H1 (cell line): ENCODE results near the gene TMEM163. TPM values are rescaled to one million over a fixed set of nuclear protein-coding genes. Genes with fewer than 3 reads are reported as not detected.

Experiments used
- BACH1 ChIP-seq: IDR thresholded peaks from 2 replicates; pipeline ENCODE4 v1.6.1; 2012; ENCODE audit warnings: low read length, improper control_type of control experiment
- GTF2F1 ChIP-seq: IDR thresholded peaks from 2 replicates; pipeline ENCODE4 v1.6.1; 2012; ENCODE audit warnings: low read depth, low read length, improper control_type of control experiment, borderline replicate concordance
- JUND ChIP-seq: IDR thresholded peaks from 2 replicates; pipeline ENCODE4 v1.6.1; 2011; ENCODE audit warnings: mild to moderate bottlenecking, improper control_type of control experiment, low read length
- MAFK ChIP-seq: IDR thresholded peaks from 2 replicates; pipeline ENCODE4 v1.6.1; 2012; ENCODE audit warnings: low read depth, mild to moderate bottlenecking, improper control_type of control experiment, low read length
- RAD21 ChIP-seq, 2 experiments: IDR thresholded peaks in 1 of 2; conservative IDR thresholded peaks in 1 of 2; 2 replicates each; pipeline ENCODE4 v1.6.1; 2011; ENCODE audit warnings: low read depth in 2 of 2, low read length in 2 of 2, improper control_type of control experiment in 1 of 2, inconsistent platforms in 1 of 2, mild to moderate bottlenecking in 1 of 2, moderate library complexity in 1 of 2
- TBP ChIP-seq: IDR thresholded peaks from 2 replicates; pipeline ENCODE4 v1.6.1; 2011; ENCODE audit warnings: low read depth, low read length, improper control_type of control experiment
- polyA plus RNA-seq, 7 experiments: library from polyadenylated mRNA; depleted of rRNA in 3 of 7; stranded (reverse) in 5 of 7; unstranded in 2 of 7; fragments of >200 nt in 5 of 7; fragments of 200-250 nt in 2 of 7; gene quantifications; 1 replicate in 5 of 7; 2 replicates in 1 of 7; 4 replicates in 1 of 7; pipeline versions ENCODE4 v1.2.1 to v1.2.3, GENCODE V29; 2011 to 2013; ENCODE audit warnings: missing spikeins in 2 of 7, mixed read lengths in 2 of 7
- total RNA-seq: library from RNA; stranded (reverse); fragmentation: NEBNext Ultra II Directional; extraction: Animal tissue kit (Norgen Biotek cat#: 25700); gene quantifications from 2 replicates; pipeline ENCODE4 v1.2.1, GENCODE V29; 2021
- TF ChIP-seq, protein P1 (sequence below): fragments of 300-600 bp; sonication (generic); IDR thresholded peaks from 2 replicates; pipeline ENCODE4 v1.7.1; 2012; ENCODE audit warnings: low read length, moderate library complexity, mild to moderate bottlenecking, inconsistent platforms; ENCODE audit not compliant: insufficient replicate concordance
- TF ChIP-seq, protein P2 (sequence below), 3 experiments: IDR thresholded peaks; 1 replicate in 2 of 3; 2 replicates in 1 of 3; pipeline versions ENCODE4 v1.5.1 to v1.6.1; 2011; ENCODE audit warnings: low read length in 3 of 3, mild to moderate bottlenecking in 3 of 3, inconsistent platforms in 2 of 3, low read depth in 1 of 3, moderate library complexity in 1 of 3; ENCODE audit not compliant: insufficient read depth in 1 of 3; ENCODE audit errors: control extremely low read depth in 1 of 3

Gene TMEM163
- total and polyA plus RNA-seq, 2 of the 8 experiments (the other 6 are each of a cell fraction or from before 2014, with no cell fraction given): 2.8 to 3.2 TPM

DNA sequence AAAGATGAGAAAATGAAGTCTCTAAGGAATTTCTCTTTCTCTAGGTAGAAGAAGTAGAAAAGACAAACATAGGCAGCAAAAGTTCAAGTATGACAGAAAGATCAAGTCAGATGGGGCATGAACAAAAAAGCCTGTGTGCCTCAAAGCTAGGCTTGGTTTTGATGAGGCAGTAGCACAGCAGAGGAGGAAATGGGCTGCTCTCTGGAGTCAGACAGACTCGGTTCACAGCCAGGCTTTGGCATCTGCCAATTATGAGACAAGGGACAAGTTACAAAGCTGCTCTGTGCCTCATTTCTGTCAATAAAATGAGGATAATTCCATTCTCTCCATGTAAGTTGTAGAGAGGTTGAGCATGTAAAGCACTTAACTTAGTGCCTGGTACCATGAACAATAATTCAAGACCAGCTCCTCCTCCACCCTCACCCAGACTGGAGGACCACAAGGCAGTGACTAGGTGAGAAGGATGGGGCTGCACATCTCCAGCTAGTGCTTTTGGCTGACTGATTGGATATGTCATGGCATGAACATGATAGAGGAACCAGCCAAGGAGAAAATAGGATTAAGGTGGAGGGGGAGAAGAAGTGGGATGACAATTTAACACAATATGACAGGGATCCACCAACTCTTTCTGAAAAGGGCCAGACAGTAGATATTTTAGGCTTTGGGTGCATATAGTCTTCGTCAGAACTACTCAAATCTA lies 84.6 kb downstream of the TMEM163 start (continued):
- TF ChIP-seq, protein P1, sequence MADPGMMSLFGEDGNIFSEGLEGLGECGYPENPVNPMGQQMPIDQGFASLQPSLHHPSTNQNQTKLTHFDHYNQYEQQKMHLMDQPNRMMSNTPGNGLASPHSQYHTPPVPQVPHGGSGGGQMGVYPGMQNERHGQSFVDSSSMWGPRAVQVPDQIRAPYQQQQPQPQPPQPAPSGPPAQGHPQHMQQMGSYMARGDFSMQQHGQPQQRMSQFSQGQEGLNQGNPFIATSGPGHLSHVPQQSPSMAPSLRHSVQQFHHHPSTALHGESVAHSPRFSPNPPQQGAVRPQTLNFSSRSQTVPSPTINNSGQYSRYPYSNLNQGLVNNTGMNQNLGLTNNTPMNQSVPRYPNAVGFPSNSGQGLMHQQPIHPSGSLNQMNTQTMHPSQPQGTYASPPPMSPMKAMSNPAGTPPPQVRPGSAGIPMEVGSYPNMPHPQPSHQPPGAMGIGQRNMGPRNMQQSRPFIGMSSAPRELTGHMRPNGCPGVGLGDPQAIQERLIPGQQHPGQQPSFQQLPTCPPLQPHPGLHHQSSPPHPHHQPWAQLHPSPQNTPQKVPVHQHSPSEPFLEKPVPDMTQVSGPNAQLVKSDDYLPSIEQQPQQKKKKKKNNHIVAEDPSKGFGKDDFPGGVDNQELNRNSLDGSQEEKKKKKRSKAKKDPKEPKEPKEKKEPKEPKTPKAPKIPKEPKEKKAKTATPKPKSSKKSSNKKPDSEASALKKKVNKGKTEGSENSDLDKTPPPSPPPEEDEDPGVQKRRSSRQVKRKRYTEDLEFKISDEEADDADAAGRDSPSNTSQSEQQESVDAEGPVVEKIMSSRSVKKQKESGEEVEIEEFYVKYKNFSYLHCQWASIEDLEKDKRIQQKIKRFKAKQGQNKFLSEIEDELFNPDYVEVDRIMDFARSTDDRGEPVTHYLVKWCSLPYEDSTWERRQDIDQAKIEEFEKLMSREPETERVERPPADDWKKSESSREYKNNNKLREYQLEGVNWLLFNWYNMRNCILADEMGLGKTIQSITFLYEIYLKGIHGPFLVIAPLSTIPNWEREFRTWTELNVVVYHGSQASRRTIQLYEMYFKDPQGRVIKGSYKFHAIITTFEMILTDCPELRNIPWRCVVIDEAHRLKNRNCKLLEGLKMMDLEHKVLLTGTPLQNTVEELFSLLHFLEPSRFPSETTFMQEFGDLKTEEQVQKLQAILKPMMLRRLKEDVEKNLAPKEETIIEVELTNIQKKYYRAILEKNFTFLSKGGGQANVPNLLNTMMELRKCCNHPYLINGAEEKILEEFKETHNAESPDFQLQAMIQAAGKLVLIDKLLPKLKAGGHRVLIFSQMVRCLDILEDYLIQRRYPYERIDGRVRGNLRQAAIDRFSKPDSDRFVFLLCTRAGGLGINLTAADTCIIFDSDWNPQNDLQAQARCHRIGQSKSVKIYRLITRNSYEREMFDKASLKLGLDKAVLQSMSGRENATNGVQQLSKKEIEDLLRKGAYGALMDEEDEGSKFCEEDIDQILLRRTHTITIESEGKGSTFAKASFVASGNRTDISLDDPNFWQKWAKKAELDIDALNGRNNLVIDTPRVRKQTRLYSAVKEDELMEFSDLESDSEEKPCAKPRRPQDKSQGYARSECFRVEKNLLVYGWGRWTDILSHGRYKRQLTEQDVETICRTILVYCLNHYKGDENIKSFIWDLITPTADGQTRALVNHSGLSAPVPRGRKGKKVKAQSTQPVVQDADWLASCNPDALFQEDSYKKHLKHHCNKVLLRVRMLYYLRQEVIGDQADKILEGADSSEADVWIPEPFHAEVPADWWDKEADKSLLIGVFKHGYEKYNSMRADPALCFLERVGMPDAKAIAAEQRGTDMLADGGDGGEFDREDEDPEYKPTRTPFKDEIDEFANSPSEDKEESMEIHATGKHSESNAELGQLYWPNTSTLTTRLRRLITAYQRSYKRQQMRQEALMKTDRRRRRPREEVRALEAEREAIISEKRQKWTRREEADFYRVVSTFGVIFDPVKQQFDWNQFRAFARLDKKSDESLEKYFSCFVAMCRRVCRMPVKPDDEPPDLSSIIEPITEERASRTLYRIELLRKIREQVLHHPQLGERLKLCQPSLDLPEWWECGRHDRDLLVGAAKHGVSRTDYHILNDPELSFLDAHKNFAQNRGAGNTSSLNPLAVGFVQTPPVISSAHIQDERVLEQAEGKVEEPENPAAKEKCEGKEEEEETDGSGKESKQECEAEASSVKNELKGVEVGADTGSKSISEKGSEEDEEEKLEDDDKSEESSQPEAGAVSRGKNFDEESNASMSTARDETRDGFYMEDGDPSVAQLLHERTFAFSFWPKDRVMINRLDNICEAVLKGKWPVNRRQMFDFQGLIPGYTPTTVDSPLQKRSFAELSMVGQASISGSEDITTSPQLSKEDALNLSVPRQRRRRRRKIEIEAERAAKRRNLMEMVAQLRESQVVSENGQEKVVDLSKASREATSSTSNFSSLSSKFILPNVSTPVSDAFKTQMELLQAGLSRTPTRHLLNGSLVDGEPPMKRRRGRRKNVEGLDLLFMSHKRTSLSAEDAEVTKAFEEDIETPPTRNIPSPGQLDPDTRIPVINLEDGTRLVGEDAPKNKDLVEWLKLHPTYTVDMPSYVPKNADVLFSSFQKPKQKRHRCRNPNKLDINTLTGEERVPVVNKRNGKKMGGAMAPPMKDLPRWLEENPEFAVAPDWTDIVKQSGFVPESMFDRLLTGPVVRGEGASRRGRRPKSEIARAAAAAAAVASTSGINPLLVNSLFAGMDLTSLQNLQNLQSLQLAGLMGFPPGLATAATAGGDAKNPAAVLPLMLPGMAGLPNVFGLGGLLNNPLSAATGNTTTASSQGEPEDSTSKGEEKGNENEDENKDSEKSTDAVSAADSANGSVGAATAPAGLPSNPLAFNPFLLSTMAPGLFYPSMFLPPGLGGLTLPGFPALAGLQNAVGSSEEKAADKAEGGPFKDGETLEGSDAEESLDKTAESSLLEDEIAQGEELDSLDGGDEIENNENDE: no peak
- no peak for TF ChIP-seq RAD21 (IDR thresholded peaks at IDR 0.05 in 1 of 2, conservative IDR thresholded peaks at IDR 0.05 in 1 of 2; ENCODE audit: low read depth in 2 of 2, low read length in 2 of 2)
- no peak for TF ChIP-seq TBP
- no peak for TF ChIP-seq GTF2F1
- TF ChIP-seq, protein P2, sequence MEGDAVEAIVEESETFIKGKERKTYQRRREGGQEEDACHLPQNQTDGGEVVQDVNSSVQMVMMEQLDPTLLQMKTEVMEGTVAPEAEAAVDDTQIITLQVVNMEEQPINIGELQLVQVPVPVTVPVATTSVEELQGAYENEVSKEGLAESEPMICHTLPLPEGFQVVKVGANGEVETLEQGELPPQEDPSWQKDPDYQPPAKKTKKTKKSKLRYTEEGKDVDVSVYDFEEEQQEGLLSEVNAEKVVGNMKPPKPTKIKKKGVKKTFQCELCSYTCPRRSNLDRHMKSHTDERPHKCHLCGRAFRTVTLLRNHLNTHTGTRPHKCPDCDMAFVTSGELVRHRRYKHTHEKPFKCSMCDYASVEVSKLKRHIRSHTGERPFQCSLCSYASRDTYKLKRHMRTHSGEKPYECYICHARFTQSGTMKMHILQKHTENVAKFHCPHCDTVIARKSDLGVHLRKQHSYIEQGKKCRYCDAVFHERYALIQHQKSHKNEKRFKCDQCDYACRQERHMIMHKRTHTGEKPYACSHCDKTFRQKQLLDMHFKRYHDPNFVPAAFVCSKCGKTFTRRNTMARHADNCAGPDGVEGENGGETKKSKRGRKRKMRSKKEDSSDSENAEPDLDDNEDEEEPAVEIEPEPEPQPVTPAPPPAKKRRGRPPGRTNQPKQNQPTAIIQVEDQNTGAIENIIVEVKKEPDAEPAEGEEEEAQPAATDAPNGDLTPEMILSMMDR (IDR thresholded peaks at IDR 0.05; ENCODE audit: control extremely low read depth in 1 of 3, insufficient read depth in 1 of 3, low read depth in 1 of 3, low read length in 3 of 3): no peak
- no peak for TF ChIP-seq MAFK
- TF ChIP-seq JUND: no peak
- TF ChIP-seq BACH1: no peak
- TF ChIP-seq, all 59 proteins: peak for 0
